ENCODE data around the gene TMEM62. TPM values are rescaled to one million over a fixed set of nuclear protein-coding genes. Genes with fewer than 3 reads are reported as not detected.

TMEM62 gene
- total and polyA plus RNA-seq, 2 of the 8 experiments (the other 6 are each of a cell fraction or from before 2014, with no cell fraction given) = 2.0 to 4.0 TPM

GRCh38 chr15:43105778-43106485 lies 27.5 kb upstream of the TMEM62 start, which contains the start of gene UBR1 (continued):
- TF ChIP-seq RBBP5 (IDR thresholded peaks at IDR 0.05; ENCODE audit: borderline replicate concordance, low read depth, low read length) (peak; percentile 99), JUN (IDR thresholded peaks at IDR 0.05; ENCODE audit: low read depth, low read length) (no peak), NANOG (IDR thresholded peaks at IDR 0.05; ENCODE audit: insufficient read depth, low read depth, low read length, poor library complexity, severe bottlenecking) (no peak), KDM1A (IDR thresholded peaks at IDR 0.05; ENCODE audit: borderline replicate concordance, low read length) (no peak), TEAD4 (IDR thresholded peaks at IDR 0.05; ENCODE audit: low read depth, low read length) (no peak), ATF3 (IDR thresholded peaks at IDR 0.05; ENCODE audit: insufficient read depth, low read depth, low read length) (0 out of 2 replicates have a peak, but pooled peaks have one; percentile 49), POLR2A (IDR thresholded peaks at IDR 0.05; ENCODE audit: control extremely low read depth in 1 of 2, low read depth in 2 of 2, low read length in 2 of 2) (peak in 1 of 2 experiments; percentile 86; a peak in 2 of 3 replicates), KDM4A (IDR thresholded peaks at IDR 0.05; ENCODE audit: low read depth, low read length, severe bottlenecking) (peak; percentile 94), SRF (IDR thresholded peaks at IDR 0.05; ENCODE audit: low read depth, low read length) (no peak), JUND (IDR thresholded peaks at IDR 0.05; ENCODE audit: low read length) (no peak), SP2 (IDR thresholded peaks at IDR 0.05; ENCODE audit: low read length) (no peak), RFX5 (IDR thresholded peaks at IDR 0.05; ENCODE audit: borderline replicate concordance, low read depth, low read length) (no peak), CHD2 (IDR thresholded peaks at IDR 0.05; ENCODE audit: low read length) (no peak; the same call in 1 of the 2 replicates), RNF2 (IDR thresholded peaks at IDR 0.05; ENCODE audit: borderline replicate concordance, low read depth, low read length, missing control alignments, poor library complexity, severe bottlenecking) (no peak), SIRT6 (IDR thresholded peaks at IDR 0.05; ENCODE audit: low read length) (no peak), FOSL1 (IDR thresholded peaks at IDR 0.05; ENCODE audit: insufficient read depth, low read depth, low read length) (no peak), EZH2 (IDR thresholded peaks at IDR 0.05; ENCODE audit: low read depth, low read length, severe bottlenecking) (no peak), YY1 (IDR thresholded peaks at IDR 0.05; ENCODE audit: low read depth, low read length) (peak; percentile 96), SIN3A (conservative IDR thresholded peaks at IDR 0.05 in 1 of 2, IDR thresholded peaks at IDR 0.05 in 1 of 2; ENCODE audit: low read depth in 1 of 2, low read length in 2 of 2) (peak; percentile 38 to 88; a peak in 3 of 4 replicates), CTBP2 (IDR thresholded peaks at IDR 0.05; ENCODE audit: borderline replicate concordance, insufficient read depth, insufficient read length, low read length) (no peak), TAF7 (optimal IDR thresholded peaks at IDR 0.05; ENCODE audit: borderline replicate concordance, low read depth, low read length) (peak; percentile 71), CBX5 (IDR thresholded peaks at IDR 0.05; ENCODE audit: low read depth, low read length) (no peak), GABPA (IDR thresholded peaks at IDR 0.05; ENCODE audit: borderline replicate concordance, insufficient read depth, low read length) (no peak)
